ENCODE results near the gene KRT83.

DNA sequence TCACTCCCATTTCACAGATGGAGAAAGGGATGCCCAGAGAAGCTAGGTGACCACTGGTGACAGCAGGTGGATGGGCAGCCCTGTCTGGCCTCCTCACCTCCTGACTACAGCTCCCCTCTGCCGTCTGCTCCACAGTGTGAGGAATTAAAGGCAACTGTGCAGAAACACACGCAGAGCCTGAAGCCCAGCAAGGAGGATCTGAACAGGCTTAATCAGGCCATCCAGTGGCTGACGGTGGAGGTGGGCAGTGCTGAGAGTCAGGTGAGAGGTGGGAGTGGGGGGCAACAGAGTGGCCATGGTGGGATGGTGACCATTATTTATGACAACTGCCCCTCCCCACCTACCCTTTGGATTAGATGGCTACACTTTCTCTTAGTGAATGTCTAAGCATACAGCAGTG lies 45.5 kb downstream of the KRT83 start:
- TF ChIP-seq, protein P1, sequence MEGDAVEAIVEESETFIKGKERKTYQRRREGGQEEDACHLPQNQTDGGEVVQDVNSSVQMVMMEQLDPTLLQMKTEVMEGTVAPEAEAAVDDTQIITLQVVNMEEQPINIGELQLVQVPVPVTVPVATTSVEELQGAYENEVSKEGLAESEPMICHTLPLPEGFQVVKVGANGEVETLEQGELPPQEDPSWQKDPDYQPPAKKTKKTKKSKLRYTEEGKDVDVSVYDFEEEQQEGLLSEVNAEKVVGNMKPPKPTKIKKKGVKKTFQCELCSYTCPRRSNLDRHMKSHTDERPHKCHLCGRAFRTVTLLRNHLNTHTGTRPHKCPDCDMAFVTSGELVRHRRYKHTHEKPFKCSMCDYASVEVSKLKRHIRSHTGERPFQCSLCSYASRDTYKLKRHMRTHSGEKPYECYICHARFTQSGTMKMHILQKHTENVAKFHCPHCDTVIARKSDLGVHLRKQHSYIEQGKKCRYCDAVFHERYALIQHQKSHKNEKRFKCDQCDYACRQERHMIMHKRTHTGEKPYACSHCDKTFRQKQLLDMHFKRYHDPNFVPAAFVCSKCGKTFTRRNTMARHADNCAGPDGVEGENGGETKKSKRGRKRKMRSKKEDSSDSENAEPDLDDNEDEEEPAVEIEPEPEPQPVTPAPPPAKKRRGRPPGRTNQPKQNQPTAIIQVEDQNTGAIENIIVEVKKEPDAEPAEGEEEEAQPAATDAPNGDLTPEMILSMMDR (conservative IDR thresholded peaks at IDR 0.05; ENCODE audit: low read length): no peak
- no peak for TF ChIP-seq EZH2phosphoT487 (IDR thresholded peaks at IDR 0.05; ENCODE audit: borderline replicate concordance)

Data from Loucy (cell line).